HCT116 (cell line): ENCODE data around the gene PEBP1. TPM values are rescaled to one million over a fixed set of nuclear protein-coding genes. Genes with fewer than 3 reads are reported as not detected.

Experiments
- ATAC-seq: fragments of 200-7000 bp; cut with Tn5 transposase; 2 replicates; pipeline ENCODE4 v1.9.1; 2020; ENCODE audit warnings: mild to moderate bottlenecking, moderate library complexity
- BruUV-seq: library from RNA; stranded (reverse); fragments of 400-500 nt; replicated peaks from 2 replicates; lab custom pipeline; 2021; lab: Mats Ljungman, UMichigan
- CTCF ChIA-PET: fragments of 300-600 bp; sonication (Branson Sonifier 250); formaldehyde crosslinking; loops from one replicate; lab custom pipeline; 2021; ENCODE audit warnings: antibody characterized with exemption; lab: Charles Lee
- POLR2A ChIA-PET: fragments of 300-600, 350-600 bp; sonication (Branson Sonifier 250); formaldehyde crosslinking; loops from one replicate; lab custom pipeline; 2021; ENCODE audit warnings: antibody characterized with exemption; lab: Charles Lee
- RAD21 ChIA-PET, 2 experiments: fragments of 300-600 bp; sonication (Branson Sonifier 250); formaldehyde crosslinking; loops; one replicate each; lab custom pipeline; 2023; ENCODE audit warnings: low total read pairs in 2 of 2; ENCODE audit not compliant: uncharacterized antibody in 2 of 2, unreplicated experiment in 2 of 2, low non-redundant PET in 1 of 2; lab: Charles Lee
- DNase-seq: peaks from one replicate; pipeline ENCODE4 v3.0.0-alpha.2; 2010; ENCODE audit warnings: low read depth, low spot score
- H2AFZ ChIP-seq: fragments of 200-600 bp; shearing (Covaris generic), sonication (generic); 2 replicates; pipeline ENCODE4 v1.6.1; 2017; ENCODE audit warnings: low read depth, mixed run types, mixed read lengths, antibody characterized with exemption, low read length; ENCODE audit not compliant: poor library complexity, severe bottlenecking
- H3K27ac ChIP-seq: 2 replicates; pipeline ENCODE4 v1.5.1; 2012; ENCODE audit warnings: low read depth, low read length
- H3K27me3 ChIP-seq: fragments of 200-600 bp; sonication (generic); 2 replicates; pipeline ENCODE4 v1.6.1; 2016; ENCODE audit warnings: mixed run types, low read length, mixed read lengths; ENCODE audit not compliant: insufficient read depth
- H3K36me3 ChIP-seq, 2 experiments: fragments of 200-500 bp in 1 of 2; fragments of 200-600 bp in 1 of 2; sonication (Bioruptor generic) in 1 of 2; sonication (generic) in 1 of 2; 2 replicates each; pipeline versions ENCODE4 v1.5.1 to v1.6.1; 2014 to 2016; ENCODE audit warnings: low read length in 2 of 2, inconsistent platforms in 1 of 2, mixed read lengths in 1 of 2, mixed run types in 1 of 2; ENCODE audit not compliant: insufficient read depth in 2 of 2, control insufficient read depth in 1 of 2
- H3K4me1 ChIP-seq, 2 experiments: fragments of 200-600 bp in 1 of 2; sonication (generic) in 1 of 2; 2 replicates each; pipeline versions ENCODE4 v1.5.1 to v1.6.1; 2012 to 2017; ENCODE audit warnings: low read length in 2 of 2, inconsistent platforms in 1 of 2, mild to moderate bottlenecking in 1 of 2, mixed read lengths in 1 of 2, mixed run types in 1 of 2, moderate library complexity in 1 of 2; ENCODE audit not compliant: insufficient read depth in 2 of 2, control insufficient read depth in 1 of 2
- H3K4me2 ChIP-seq: fragments of 200-600 bp; sonication (generic); 2 replicates; pipeline ENCODE4 v1.6.1; 2017; ENCODE audit warnings: mixed run types, low read length, mixed read lengths
- H3K4me3 ChIP-seq, 2 experiments: fragments of 200-600 bp in 1 of 2; sonication (generic) in 1 of 2; replicated peaks in 1 of 2; 2 replicates each; pipeline ENCODE4 v1.5.1; 2011 to 2016; ENCODE audit warnings: low read length in 2 of 2, control low read depth in 1 of 2, low read depth in 1 of 2, mild to moderate bottlenecking in 1 of 2, mixed read lengths in 1 of 2, mixed run types in 1 of 2
- H3K79me2 ChIP-seq: fragments of 200-600 bp; sonication (generic); 2 replicates; pipeline ENCODE4 v1.6.1; 2017; ENCODE audit warnings: mild to moderate bottlenecking, mixed run types, low read length, moderate library complexity, mixed read lengths; ENCODE audit not compliant: insufficient read depth
- H3K9ac ChIP-seq: fragments of 200-600 bp; sonication (generic); 2 replicates; pipeline ENCODE4 v1.6.1; 2016; ENCODE audit warnings: low read length, mixed read lengths
- H3K9me2 ChIP-seq: fragments of 200-600 bp; sonication (generic), shearing (Covaris generic); 2 replicates; pipeline ENCODE4 v1.6.1; 2017; ENCODE audit warnings: mixed run types, mild to moderate bottlenecking, moderate library complexity; ENCODE audit not compliant: insufficient read depth
- H3K9me3 ChIP-seq, 2 experiments: fragments of 200-500 bp in 1 of 2; fragments of 200-600 bp in 1 of 2; sonication (Bioruptor generic) in 1 of 2; sonication (generic) in 1 of 2; 2 replicates each; pipeline ENCODE4 v1.6.1; 2014 to 2017; ENCODE audit warnings: low read length in 2 of 2, mixed read lengths in 2 of 2, inconsistent platforms in 1 of 2, low read depth in 1 of 2, mild to moderate bottlenecking in 1 of 2, mixed run types in 1 of 2, moderate library complexity in 1 of 2; ENCODE audit not compliant: control insufficient read depth in 1 of 2, insufficient read depth in 1 of 2
- H4K20me1 ChIP-seq: fragments of 200-600 bp; sonication (generic), shearing (Covaris generic); 2 replicates; pipeline ENCODE4 v1.6.1; 2017; ENCODE audit warnings: mixed run types, mild to moderate bottlenecking, moderate library complexity; ENCODE audit not compliant: insufficient read depth
- CBX3 ChIP-seq: IDR thresholded peaks from 2 replicates; pipeline ENCODE4 v1.6.1; 2012; ENCODE audit warnings: low read depth
- CEBPB ChIP-seq: IDR thresholded peaks from 2 replicates; pipeline ENCODE4 v1.6.1; 2012; ENCODE audit warnings: low read depth
- EGR1 ChIP-seq: IDR thresholded peaks from 2 replicates; pipeline ENCODE4 v1.6.1; 2012; ENCODE audit warnings: low read depth
- ELF1 ChIP-seq: IDR thresholded peaks from 2 replicates; pipeline ENCODE4 v1.6.1; 2012; ENCODE audit warnings: low read depth, borderline replicate concordance
- EZH2phosphoT487 ChIP-seq: fragments of 200-600 bp; IDR thresholded peaks from 2 replicates; pipeline ENCODE4 v1.6.1; 2018; ENCODE audit warnings: antibody characterized with exemption, borderline replicate concordance
- FOSL1 ChIP-seq: IDR thresholded peaks from 2 replicates; pipeline ENCODE4 v1.6.1; 2012; ENCODE audit warnings: low read depth
- JUND ChIP-seq: IDR thresholded peaks from 2 replicates; pipeline ENCODE4 v1.6.1; 2012
- POLR2A ChIP-seq: IDR thresholded peaks from 2 replicates; pipeline ENCODE4 v1.7.0; 2011; ENCODE audit warnings: borderline replicate concordance; ENCODE audit not compliant: insufficient read depth, insufficient read length; ENCODE audit errors: extremely low read depth
- POLR2AphosphoS5 ChIP-seq: IDR thresholded peaks from 2 replicates; pipeline ENCODE4 v1.6.1; 2011; ENCODE audit warnings: mild to moderate bottlenecking, low read depth, low read length, moderate library complexity
- RAD21 ChIP-seq: IDR thresholded peaks from 2 replicates; pipeline ENCODE4 v1.6.1; 2012; ENCODE audit warnings: low read depth, mild to moderate bottlenecking
- TCF7L2 ChIP-seq: IDR thresholded peaks from 2 replicates; pipeline ENCODE4 v1.7.0; 2011; ENCODE audit warnings: borderline replicate concordance, inconsistent platforms; ENCODE audit not compliant: insufficient read depth, insufficient read length; ENCODE audit errors: extremely low read depth
- YY1 ChIP-seq: IDR thresholded peaks from 2 replicates; pipeline ENCODE4 v1.6.1; 2011; ENCODE audit warnings: low read length, low read depth, moderate library complexity, mild to moderate bottlenecking; ENCODE audit not compliant: insufficient replicate concordance; ENCODE audit errors: extremely low read depth
- ZNF274 ChIP-seq: fragments of 200-500 bp; sonication (Bioruptor generic); IDR thresholded peaks from 2 replicates; pipeline ENCODE4 v1.6.1; 2014; ENCODE audit warnings: mild to moderate bottlenecking, low read depth, low read length, inconsistent platforms
- intact Hi-C: fragments of 100-400 bp; cut with micrococcal nuclease; formaldehyde crosslinking; loops from 2 replicates; pipeline ENCODE4 v1.10.0; 2022
- total RNA-seq: library from RNA; stranded (reverse); gene quantifications from one replicate; pipeline ENCODE4 v1.2.1, GENCODE V29; 2021; ENCODE audit not compliant: unreplicated experiment
- TF ChIP-seq, protein P1 (sequence below), 3 experiments: fragments of 200-600 bp in 1 of 3; sonication (generic) in 1 of 3; IDR thresholded peaks in 2 of 3; conservative IDR thresholded peaks in 1 of 3; 2 replicates each; pipeline ENCODE4 v1.5.1; 2012 to 2017; ENCODE audit warnings: low read depth in 2 of 3, low read length in 2 of 3, antibody characterized with exemption in 1 of 3, borderline replicate concordance in 1 of 3, control low read depth in 1 of 3, mild to moderate bottlenecking in 1 of 3, mixed read lengths in 1 of 3, mixed run types in 1 of 3, moderate library complexity in 1 of 3; ENCODE audit not compliant: insufficient read depth in 1 of 3
- TF ChIP-seq, protein P2 (sequence below): IDR thresholded peaks from 2 replicates; pipeline ENCODE4 v1.6.1; 2012
- TF ChIP-seq, protein P3 (sequence below): IDR thresholded peaks from 2 replicates; pipeline ENCODE4 v1.6.1; 2012; ENCODE audit warnings: low read depth
- TF ChIP-seq, protein P4 (sequence below): IDR thresholded peaks from 2 replicates; pipeline ENCODE4 v1.6.1; 2011; ENCODE audit warnings: mild to moderate bottlenecking, low read length, moderate library complexity; ENCODE audit not compliant: insufficient replicate concordance; ENCODE audit errors: extremely low read depth
- TF ChIP-seq, protein P5 (sequence below): IDR thresholded peaks from 2 replicates; pipeline ENCODE4 v1.6.1; 2012

The PEBP1 gene
- total RNA-seq, 1 experiment from 2014 or later, result 220 TPM

DNA sequence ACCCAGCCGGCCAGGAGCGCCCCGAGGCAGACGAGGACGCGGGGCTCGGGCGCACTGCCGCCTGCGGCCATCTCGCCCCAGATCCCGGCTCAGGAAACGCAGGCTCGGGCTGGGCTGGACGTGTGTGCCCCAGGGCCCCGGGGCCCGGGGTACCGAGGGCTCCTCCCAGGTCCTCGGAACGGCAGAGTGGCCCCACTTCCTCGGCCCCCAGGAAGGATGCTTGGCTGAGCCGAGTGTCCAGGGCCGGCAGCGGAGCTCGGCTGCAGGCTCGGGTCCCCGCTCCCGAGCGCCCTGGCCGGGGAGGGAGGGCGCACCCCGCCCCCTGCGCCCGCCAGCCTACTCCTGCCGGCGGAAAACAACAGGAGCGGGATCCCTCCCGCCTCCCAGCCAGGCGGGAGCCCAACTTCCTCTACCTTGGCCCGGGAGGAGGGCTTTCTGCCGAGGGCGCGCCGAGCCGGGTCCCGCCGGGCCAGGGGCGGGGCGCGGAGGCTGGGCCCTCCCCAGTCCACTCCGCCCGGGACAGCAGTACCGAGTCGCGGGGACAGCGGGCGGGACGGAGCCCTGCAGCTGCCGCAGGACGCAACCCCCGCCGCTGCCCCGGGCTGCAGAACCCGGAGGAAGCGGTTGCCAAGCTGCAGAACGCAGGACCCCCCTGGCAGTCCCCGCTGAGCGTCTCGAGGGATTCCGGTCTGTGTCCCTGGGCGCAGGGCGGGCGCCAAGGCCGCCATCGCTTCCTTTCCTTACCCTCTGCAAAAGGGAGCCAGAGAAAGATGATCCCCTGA lies 32.1 kb upstream of the PEBP1 start, which contains the start of gene VSIG10:
TSS of gene VSIG10 (minus strand) at position 411 of the 782 bp plus-strand sequence. CDS start at position 71, 340 bp downstream.
- Histone ChIP-seq H4K20me1 (no peaks in the 10 kb centered on the region), H3K27me3 (no peaks in the 10 kb centered on the region), H3K79me2 (no peaks in the 10 kb centered on the region), H3K36me3 (no peaks in the 10 kb centered on the region), H3K9ac (peak within 1 kb of the TSS; percentile 82), H3K4me3 (peak within 1 kb of the TSS; percentile 79 to 83), H3K9me3 (no peaks in the 10 kb centered on the region), H3K9me2 (no peaks in the 10 kb centered on the region), H2AFZ (peak within 1 kb of the TSS; percentile 62), H3K4me2 (peak within 1 kb of the TSS; percentile 85), H3K4me1 (peaks cover 28 to 50% of the 10 kb centered on the region in 2 experiments), H3K27ac (peak within 1 kb of the TSS; percentile 95)
- ChIA-PET RAD21 (no interaction called here), CTCF (no interaction called here), POLR2A (interaction anchor here (1.0 kb wide), 1 partner anchor 18 kb away, joined by 3 read pairs; no protein-coding TSS in a partner anchor)
- no TSS peak for BruUV-seq
- intact Hi-C loops, result loop anchor here (5.0 kb wide), 1 partner anchor 41 kb away; the partner anchor contains the start of gene WSB2
- DNase-seq, result no peak
- peak; percentile 85 for ATAC-seq
- peak; percentile 41 for TF ChIP-seq POLR2A
- peak; percentile 60 for TF ChIP-seq YY1
- no peak for TF ChIP-seq ZNF274
- TF ChIP-seq EGR1, result no peak; the same call in 1 of the 2 replicates
- peak; percentile 88 for TF ChIP-seq POLR2AphosphoS5
- TF ChIP-seq CBX3, result no peak; the same call in 1 of the 2 replicates
- TF ChIP-seq, protein P1, sequence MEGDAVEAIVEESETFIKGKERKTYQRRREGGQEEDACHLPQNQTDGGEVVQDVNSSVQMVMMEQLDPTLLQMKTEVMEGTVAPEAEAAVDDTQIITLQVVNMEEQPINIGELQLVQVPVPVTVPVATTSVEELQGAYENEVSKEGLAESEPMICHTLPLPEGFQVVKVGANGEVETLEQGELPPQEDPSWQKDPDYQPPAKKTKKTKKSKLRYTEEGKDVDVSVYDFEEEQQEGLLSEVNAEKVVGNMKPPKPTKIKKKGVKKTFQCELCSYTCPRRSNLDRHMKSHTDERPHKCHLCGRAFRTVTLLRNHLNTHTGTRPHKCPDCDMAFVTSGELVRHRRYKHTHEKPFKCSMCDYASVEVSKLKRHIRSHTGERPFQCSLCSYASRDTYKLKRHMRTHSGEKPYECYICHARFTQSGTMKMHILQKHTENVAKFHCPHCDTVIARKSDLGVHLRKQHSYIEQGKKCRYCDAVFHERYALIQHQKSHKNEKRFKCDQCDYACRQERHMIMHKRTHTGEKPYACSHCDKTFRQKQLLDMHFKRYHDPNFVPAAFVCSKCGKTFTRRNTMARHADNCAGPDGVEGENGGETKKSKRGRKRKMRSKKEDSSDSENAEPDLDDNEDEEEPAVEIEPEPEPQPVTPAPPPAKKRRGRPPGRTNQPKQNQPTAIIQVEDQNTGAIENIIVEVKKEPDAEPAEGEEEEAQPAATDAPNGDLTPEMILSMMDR (IDR thresholded peaks at IDR 0.05 in 2 of 3, conservative IDR thresholded peaks at IDR 0.05 in 1 of 3; ENCODE audit: borderline replicate concordance in 1 of 3, insufficient read depth in 1 of 3, low read depth in 2 of 3, low read length in 2 of 3), result no peak
- no peak for TF ChIP-seq ELF1
- no peak for TF ChIP-seq EZH2phosphoT487
- TF ChIP-seq, protein P2, sequence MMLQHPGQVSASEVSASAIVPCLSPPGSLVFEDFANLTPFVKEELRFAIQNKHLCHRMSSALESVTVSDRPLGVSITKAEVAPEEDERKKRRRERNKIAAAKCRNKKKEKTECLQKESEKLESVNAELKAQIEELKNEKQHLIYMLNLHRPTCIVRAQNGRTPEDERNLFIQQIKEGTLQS, result no peak
- no peak for TF ChIP-seq TCF7L2
- no peak for TF ChIP-seq FOSL1
- no peak for TF ChIP-seq JUND
- TF ChIP-seq RAD21, result no peak
- TF ChIP-seq, protein P3, sequence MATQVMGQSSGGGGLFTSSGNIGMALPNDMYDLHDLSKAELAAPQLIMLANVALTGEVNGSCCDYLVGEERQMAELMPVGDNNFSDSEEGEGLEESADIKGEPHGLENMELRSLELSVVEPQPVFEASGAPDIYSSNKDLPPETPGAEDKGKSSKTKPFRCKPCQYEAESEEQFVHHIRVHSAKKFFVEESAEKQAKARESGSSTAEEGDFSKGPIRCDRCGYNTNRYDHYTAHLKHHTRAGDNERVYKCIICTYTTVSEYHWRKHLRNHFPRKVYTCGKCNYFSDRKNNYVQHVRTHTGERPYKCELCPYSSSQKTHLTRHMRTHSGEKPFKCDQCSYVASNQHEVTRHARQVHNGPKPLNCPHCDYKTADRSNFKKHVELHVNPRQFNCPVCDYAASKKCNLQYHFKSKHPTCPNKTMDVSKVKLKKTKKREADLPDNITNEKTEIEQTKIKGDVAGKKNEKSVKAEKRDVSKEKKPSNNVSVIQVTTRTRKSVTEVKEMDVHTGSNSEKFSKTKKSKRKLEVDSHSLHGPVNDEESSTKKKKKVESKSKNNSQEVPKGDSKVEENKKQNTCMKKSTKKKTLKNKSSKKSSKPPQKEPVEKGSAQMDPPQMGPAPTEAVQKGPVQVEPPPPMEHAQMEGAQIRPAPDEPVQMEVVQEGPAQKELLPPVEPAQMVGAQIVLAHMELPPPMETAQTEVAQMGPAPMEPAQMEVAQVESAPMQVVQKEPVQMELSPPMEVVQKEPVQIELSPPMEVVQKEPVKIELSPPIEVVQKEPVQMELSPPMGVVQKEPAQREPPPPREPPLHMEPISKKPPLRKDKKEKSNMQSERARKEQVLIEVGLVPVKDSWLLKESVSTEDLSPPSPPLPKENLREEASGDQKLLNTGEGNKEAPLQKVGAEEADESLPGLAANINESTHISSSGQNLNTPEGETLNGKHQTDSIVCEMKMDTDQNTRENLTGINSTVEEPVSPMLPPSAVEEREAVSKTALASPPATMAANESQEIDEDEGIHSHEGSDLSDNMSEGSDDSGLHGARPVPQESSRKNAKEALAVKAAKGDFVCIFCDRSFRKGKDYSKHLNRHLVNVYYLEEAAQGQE, result no peak
- TF ChIP-seq, protein P4, sequence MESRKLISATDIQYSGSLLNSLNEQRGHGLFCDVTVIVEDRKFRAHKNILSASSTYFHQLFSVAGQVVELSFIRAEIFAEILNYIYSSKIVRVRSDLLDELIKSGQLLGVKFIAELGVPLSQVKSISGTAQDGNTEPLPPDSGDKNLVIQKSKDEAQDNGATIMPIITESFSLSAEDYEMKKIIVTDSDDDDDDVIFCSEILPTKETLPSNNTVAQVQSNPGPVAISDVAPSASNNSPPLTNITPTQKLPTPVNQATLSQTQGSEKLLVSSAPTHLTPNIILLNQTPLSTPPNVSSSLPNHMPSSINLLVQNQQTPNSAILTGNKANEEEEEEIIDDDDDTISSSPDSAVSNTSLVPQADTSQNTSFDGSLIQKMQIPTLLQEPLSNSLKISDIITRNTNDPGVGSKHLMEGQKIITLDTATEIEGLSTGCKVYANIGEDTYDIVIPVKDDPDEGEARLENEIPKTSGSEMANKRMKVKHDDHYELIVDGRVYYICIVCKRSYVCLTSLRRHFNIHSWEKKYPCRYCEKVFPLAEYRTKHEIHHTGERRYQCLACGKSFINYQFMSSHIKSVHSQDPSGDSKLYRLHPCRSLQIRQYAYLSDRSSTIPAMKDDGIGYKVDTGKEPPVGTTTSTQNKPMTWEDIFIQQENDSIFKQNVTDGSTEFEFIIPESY, result no peak
- TF ChIP-seq, protein P5, sequence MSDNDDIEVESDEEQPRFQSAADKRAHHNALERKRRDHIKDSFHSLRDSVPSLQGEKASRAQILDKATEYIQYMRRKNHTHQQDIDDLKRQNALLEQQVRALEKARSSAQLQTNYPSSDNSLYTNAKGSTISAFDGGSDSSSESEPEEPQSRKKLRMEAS, result 0 out of 2 replicates have a peak, but pooled peaks have one; percentile 37
- TF ChIP-seq CEBPB, result no peak
